ENCODE results near the gene SAMD4B. TPM values are rescaled to one million over a fixed set of nuclear protein-coding genes. Genes with fewer than 3 reads are reported as not detected.
"Not testable (repeated sequence)": the region's sequence is repeated elsewhere in the genome, so short reads cannot be mapped to it uniquely, and the experiment has no call there.

SAMD4B gene
- total RNA-seq = 104 TPM

GRCh38 chr19:39341719-39342604 is at the start of gene SAMD4B:
SAMD4B (plus strand) TSS chr19:39342421; CDS start chr19:39356894, 14,473 bp downstream.
- peak; percentile 99 for DNase-seq (ENCODE audit: low spot score)

- no peak for DNase-seq (ENCODE audit: low spot score)
These were observed 48.8 kb upstream of the SAMD4B start for GRCh38 chr19:39293394-39293793.

- DNase-seq (ENCODE audit: low spot score) = no peak
These were observed 46.1 kb upstream of the SAMD4B start, which contains the start of gene IFNL1 for GRCh38 chr19:39296055-39296645. IFNL1 (plus strand) TSS chr19:39296407; CDS start chr19:39296422, 15 bp downstream.

GRCh38 chr19:39296906-39297305 is 45.3 kb upstream of the SAMD4B start:
- DNase-seq (ENCODE audit: low spot score) = no peak

- no peak for DNase-seq (ENCODE audit: low spot score)
These were observed 44.1 kb upstream of the SAMD4B start for GRCh38 chr19:39297931-39298634.

GRCh38 chr19:39299404-39299803 is 42.8 kb upstream of the SAMD4B start:
- no peak for DNase-seq (ENCODE audit: low spot score)

GRCh38 chr19:39299832-39300231 is 42.4 kb upstream of the SAMD4B start:
- no peak for DNase-seq (ENCODE audit: low spot score)

GRCh38 chr19:39301021-39301420 is 41.2 kb upstream of the SAMD4B start:
- no peak for DNase-seq (ENCODE audit: low spot score)

- DNase-seq (ENCODE audit: low spot score) = no peak
These were observed 40.7 kb upstream of the SAMD4B start for GRCh38 chr19:39301562-39301961.

- DNase-seq (ENCODE audit: low spot score) = no peak
These were observed 38.6 kb upstream of the SAMD4B start for GRCh38 chr19:39303373-39304184.

- DNase-seq (ENCODE audit: low spot score) = no peak
These were observed 38.1 kb upstream of the SAMD4B start for GRCh38 chr19:39304185-39304513.

GRCh38 chr19:39304701-39305571 is 37.3 kb upstream of the SAMD4B start:
- no peak for DNase-seq (ENCODE audit: low spot score)

GRCh38 chr19:39306075-39306474 is 36.1 kb upstream of the SAMD4B start:
- DNase-seq (ENCODE audit: low spot score) = no peak

- DNase-seq (ENCODE audit: low spot score) = no peak
These were observed 35.0 kb upstream of the SAMD4B start for GRCh38 chr19:39307046-39307821.

GRCh38 chr19:39307822-39308530 is 34.2 kb upstream of the SAMD4B start:
- DNase-seq (ENCODE audit: low spot score) = no peak

GRCh38 chr19:39308531-39309304 is 33.5 kb upstream of the SAMD4B start:
- DNase-seq (ENCODE audit: low spot score) = no peak

- DNase-seq (ENCODE audit: low spot score) = not testable (repeated sequence)
These were observed 32.9 kb upstream of the SAMD4B start for GRCh38 chr19:39309305-39309670.

GRCh38 chr19:39310558-39311311 is 31.5 kb upstream of the SAMD4B start:
- no peak for DNase-seq (ENCODE audit: low spot score)
